NCI-H2196 treated with DMSO at 0.1 percent for 48 hours (cell line): Measurements from ENCODE around the gene ABCD3.

Experiments
- DNase-seq: peaks from one replicate; lab custom pipeline; 2025; ENCODE audit not compliant: unreplicated experiment; lab: John Stamatoyannopoulos, UW

The ABCD3 gene

GRCh38 chr1:94462606-94463005 lies 44.4 kb downstream of the ABCD3 start:
- no peak for DNase-seq

GRCh38 chr1:94463056-94463764 lies 45.0 kb downstream of the ABCD3 start:
- DNase-seq: no peak

GRCh38 chr1:94463765-94464330 lies 45.7 kb downstream of the ABCD3 start:
- peak; percentile 4 for DNase-seq

GRCh38 chr1:94468708-94469107 lies 50.5 kb downstream of the ABCD3 start:
- DNase-seq: no peak

GRCh38 chr1:94471271-94471670 lies 53.1 kb downstream of the ABCD3 start:
- DNase-seq: no peak

GRCh38 chr1:94475232-94475631 lies 57.0 kb downstream of the ABCD3 start:
- DNase-seq: no peak

- no peak for DNase-seq
Measured at GRCh38 chr1:94479682-94480081, 61.5 kb downstream of the ABCD3 start.

GRCh38 chr1:94481473-94481933 lies 63.3 kb downstream of the ABCD3 start:
- DNase-seq: peak; percentile 69

GRCh38 chr1:94486990-94487389 lies 68.8 kb downstream of the ABCD3 start:
- DNase-seq: no peak

- DNase-seq: no peak
Measured at GRCh38 chr1:94490556-94490955, 72.4 kb downstream of the ABCD3 start.

GRCh38 chr1:94496076-94496755 lies 78.0 kb downstream of the ABCD3 start:
- DNase-seq: no peak

GRCh38 chr1:94501426-94501825 lies 83.2 kb downstream of the ABCD3 start:
- no peak for DNase-seq

- no peak for DNase-seq
Measured at GRCh38 chr1:94501935-94502334, 83.7 kb downstream of the ABCD3 start.

GRCh38 chr1:94503153-94503552 lies 85.0 kb downstream of the ABCD3 start:
- DNase-seq: no peak

GRCh38 chr1:94504601-94505000 lies 86.4 kb downstream of the ABCD3 start:
- no peak for DNase-seq

- DNase-seq: no peak
Measured at GRCh38 chr1:94512816-94513215, 94.6 kb downstream of the ABCD3 start.

GRCh38 chr1:94514095-94514727 lies 96.0 kb downstream of the ABCD3 start:
- DNase-seq: peak; percentile 10

GRCh38 chr1:94515296-94515947 lies 97.2 kb downstream of the ABCD3 start:
- no peak for DNase-seq

GRCh38 chr1:94519351-94519750 lies 101.2 kb downstream of the ABCD3 start:
- DNase-seq: no peak

GRCh38 chr1:94522304-94522703 lies 104.1 kb downstream of the ABCD3 start:
- no peak for DNase-seq

- no peak for DNase-seq
Measured at GRCh38 chr1:94524531-94524930, 106.3 kb downstream of the ABCD3 start.
